Hematopoietic multipotent progenitor cell treated with erythropoietin and hydrocortisone succinate and interleukin-3 and kit ligand, for 6 days (in vitro differentiated cells): ENCODE data around the gene MFSD12.
"Not testable (repeated sequence)": the region's sequence is repeated elsewhere in the genome, so short reads cannot be mapped to it uniquely, and the experiment has no call there.

ENCODE experiments used
- DNase-seq: peaks from one replicate; pipeline ENCODE4 v3.0.0-alpha.2; 2015

The MFSD12 gene

GRCh38 chr19:3521104-3521445, 36.3 kb downstream of the MFSD12 start:
- peak; percentile 72 for DNase-seq

GRCh38 chr19:3520166-3521103, 37.0 kb downstream of the MFSD12 start:
- DNase-seq: peak; percentile 80

GRCh38 chr19:3519126-3519525, 38.3 kb downstream of the MFSD12 start:
- DNase-seq: no peak

- no peak for DNase-seq
These were observed 38.7 kb downstream of the MFSD12 start for GRCh38 chr19:3518659-3519058.

GRCh38 chr19:3518255-3518654, 39.1 kb downstream of the MFSD12 start:
- no peak for DNase-seq

- DNase-seq: no peak
These were observed 39.7 kb downstream of the MFSD12 start for GRCh38 chr19:3517638-3518037.

- DNase-seq: peak; percentile 32
These were observed 40.6 kb downstream of the MFSD12 start for GRCh38 chr19:3516675-3517207.

GRCh38 chr19:3515891-3516422, 41.4 kb downstream of the MFSD12 start:
- no peak for DNase-seq

GRCh38 chr19:3514930-3515329, 42.5 kb downstream of the MFSD12 start:
- no peak for DNase-seq

GRCh38 chr19:3513229-3514140, 43.9 kb downstream of the MFSD12 start:
- no peak for DNase-seq

GRCh38 chr19:3512562-3513228, 44.7 kb downstream of the MFSD12 start:
- DNase-seq: no peak

- no peak for DNase-seq
These were observed 45.7 kb downstream of the MFSD12 start for GRCh38 chr19:3511506-3512251.

GRCh38 chr19:3510727-3511126, 46.7 kb downstream of the MFSD12 start:
- DNase-seq: no peak

- no peak for DNase-seq
These were observed 47.8 kb downstream of the MFSD12 start for GRCh38 chr19:3509566-3509989.

- DNase-seq: no peak
These were observed 48.4 kb downstream of the MFSD12 start for GRCh38 chr19:3508771-3509535.

- DNase-seq: not testable (repeated sequence)
These were observed 49.2 kb downstream of the MFSD12 start for GRCh38 chr19:3508121-3508661.

GRCh38 chr19:3507371-3508120, 49.8 kb downstream of the MFSD12 start:
- no peak for DNase-seq

GRCh38 chr19:3506384-3507340, 50.7 kb downstream of the MFSD12 start:
- DNase-seq: peak; percentile 43
